Parathyroid adenoma (tissue), 2 donors: ENCODE results near the gene CSNK1A1L.

Experiments used
- H2AFZ ChIP-seq: fragments of 300-600 bp; sonication (generic); one replicate; pipeline ENCODE4 v1.7.0; 2017; ENCODE audit warnings: antibody characterized with exemption, mild to moderate bottlenecking
- H3K27ac ChIP-seq: fragments of 300-600 bp; sonication (generic); one replicate; pipeline ENCODE4 v1.7.0; 2017
- H3K27me3 ChIP-seq: fragments of 300-600 bp; sonication (generic); one replicate; pipeline ENCODE4 v1.7.0; 2017; ENCODE audit warnings: low read length; ENCODE audit not compliant: control insufficient read depth, insufficient read depth
- H3K36me3 ChIP-seq: fragments of 300-600 bp; sonication (generic); one replicate; pipeline ENCODE4 v1.7.0; 2017; ENCODE audit warnings: low read length; ENCODE audit not compliant: control insufficient read depth, insufficient read depth
- H3K4me1 ChIP-seq: fragments of 300-600 bp; sonication (generic); one replicate; pipeline ENCODE4 v1.7.0; 2017; ENCODE audit warnings: control low read depth
- H3K4me2 ChIP-seq: fragments of 300-600 bp; sonication (generic); one replicate; pipeline ENCODE4 v1.7.0; 2017; ENCODE audit warnings: low read length
- H3K4me3 ChIP-seq: fragments of 300-600 bp; sonication (generic); one replicate; pipeline ENCODE4 v1.7.0; 2017; ENCODE audit warnings: low read depth, low read length
- H3K79me2 ChIP-seq: fragments of 300-600 bp; sonication (generic); one replicate; pipeline ENCODE4 v1.7.0; 2017; ENCODE audit warnings: control low read depth
- H3K9ac ChIP-seq: fragments of 300-600 bp; sonication (generic); one replicate; pipeline ENCODE4 v1.7.0; 2017; ENCODE audit warnings: mild to moderate bottlenecking
- H3K9me3 ChIP-seq: fragments of 300-600 bp; sonication (generic); one replicate; pipeline ENCODE4 v1.7.0; 2017; ENCODE audit warnings: low read length; ENCODE audit not compliant: control insufficient read depth
- CTCF ChIP-seq: fragments of 300-600 bp; sonication (generic); IDR thresholded peaks from one replicate; pipeline ENCODE4 v1.7.0; 2017; ENCODE audit warnings: antibody characterized with exemption, mild to moderate bottlenecking
- donor health status: primary hyperparathyroidism.

Gene CSNK1A1L

GRCh38 chr13:37102896-37103295 is 2.6 kb downstream of the CSNK1A1L start:
- Histone ChIP-seq H3K79me2 (no peaks in the 10 kb centered on the region), H3K27me3 (no peaks in the 10 kb centered on the region), H2AFZ (no peak overlapping the region), H3K4me2 (no peak overlapping the region), H3K4me3 (no peak overlapping the region), H3K9me3 (no peaks in the 10 kb centered on the region), H3K9ac (no peak overlapping the region), H3K4me1 (no peaks in the 10 kb centered on the region), H3K36me3 (no peaks in the 10 kb centered on the region), H3K27ac (no peak overlapping the region)
- TF ChIP-seq CTCF, result no peak

- no peak overlapping the region for H3K4me3 ChIP-seq
- H3K4me1 ChIP-seq, result no peaks in the 10 kb centered on the region
- H3K36me3 ChIP-seq, result no peaks in the 10 kb centered on the region
- no peak overlapping the region for H2AFZ ChIP-seq
- no peak overlapping the region for H3K27ac ChIP-seq
- no peak overlapping the region for H3K9ac ChIP-seq
- TF ChIP-seq CTCF, result no peak
- H3K9me3 ChIP-seq, result no peaks in the 10 kb centered on the region
- H3K79me2 ChIP-seq, result no peaks in the 10 kb centered on the region
- no peak overlapping the region for H3K4me2 ChIP-seq
- no peaks in the 10 kb centered on the region for H3K27me3 ChIP-seq
Observed at GRCh38 chr13:37101201-37101600, 4.3 kb downstream of the CSNK1A1L start.

GRCh38 chr13:37100731-37101130 is 4.7 kb downstream of the CSNK1A1L start:
- no peak overlapping the region for H3K4me2 ChIP-seq
- H3K9ac ChIP-seq, result no peak overlapping the region
- no peak overlapping the region for H3K27ac ChIP-seq
- H3K79me2 ChIP-seq, result no peaks in the 10 kb centered on the region
- H3K36me3 ChIP-seq, result no peaks in the 10 kb centered on the region
- H3K27me3 ChIP-seq, result no peaks in the 10 kb centered on the region
- H3K4me3 ChIP-seq, result no peak overlapping the region
- no peak for TF ChIP-seq CTCF
- H2AFZ ChIP-seq, result no peak overlapping the region
- no peaks in the 10 kb centered on the region for H3K4me1 ChIP-seq
- H3K9me3 ChIP-seq, result no peaks in the 10 kb centered on the region

GRCh38 chr13:37097076-37097475 is 8.4 kb downstream of the CSNK1A1L start:
- no peaks in the 10 kb centered on the region for H3K27me3 ChIP-seq
- no peaks in the 10 kb centered on the region for H3K36me3 ChIP-seq
- H3K9me3 ChIP-seq, result no peaks in the 10 kb centered on the region
- H3K9ac ChIP-seq, result no peak overlapping the region
- H3K79me2 ChIP-seq, result no peaks in the 10 kb centered on the region
- H3K27ac ChIP-seq, result no peak overlapping the region
- H2AFZ ChIP-seq, result no peak overlapping the region
- no peak overlapping the region for H3K4me2 ChIP-seq
- no peak for TF ChIP-seq CTCF
- no peak overlapping the region for H3K4me3 ChIP-seq
- H3K4me1 ChIP-seq, result no peaks in the 10 kb centered on the region

GRCh38 chr13:37094840-37095239 is 10.6 kb downstream of the CSNK1A1L start:
- TF ChIP-seq CTCF, result no peak
- no peak overlapping the region for H3K27ac ChIP-seq
- H3K9me3 ChIP-seq, result no peaks in the 10 kb centered on the region
- H3K27me3 ChIP-seq, result no peaks in the 10 kb centered on the region
- H3K9ac ChIP-seq, result no peak overlapping the region
- H2AFZ ChIP-seq, result no peak overlapping the region
- no peaks in the 10 kb centered on the region for H3K4me1 ChIP-seq
- H3K79me2 ChIP-seq, result no peaks in the 10 kb centered on the region
- H3K4me3 ChIP-seq, result no peak overlapping the region
- no peak overlapping the region for H3K4me2 ChIP-seq
- H3K36me3 ChIP-seq, result no peaks in the 10 kb centered on the region
